Measurements from ENCODE around the gene MOGAT1. TPM values are rescaled to one million over a fixed set of nuclear protein-coding genes. Genes with fewer than 3 reads are reported as not detected.
A peak's percentile ranks its signal among the peaks of the same experiment; 100 is the strongest.

MOGAT1 gene
- total and polyA plus RNA-seq, 2 of the 13 experiments (the other 11 are each of a cell fraction or from before 2014, with no cell fraction given) = 0.98 to 4.3 TPM

DNA sequence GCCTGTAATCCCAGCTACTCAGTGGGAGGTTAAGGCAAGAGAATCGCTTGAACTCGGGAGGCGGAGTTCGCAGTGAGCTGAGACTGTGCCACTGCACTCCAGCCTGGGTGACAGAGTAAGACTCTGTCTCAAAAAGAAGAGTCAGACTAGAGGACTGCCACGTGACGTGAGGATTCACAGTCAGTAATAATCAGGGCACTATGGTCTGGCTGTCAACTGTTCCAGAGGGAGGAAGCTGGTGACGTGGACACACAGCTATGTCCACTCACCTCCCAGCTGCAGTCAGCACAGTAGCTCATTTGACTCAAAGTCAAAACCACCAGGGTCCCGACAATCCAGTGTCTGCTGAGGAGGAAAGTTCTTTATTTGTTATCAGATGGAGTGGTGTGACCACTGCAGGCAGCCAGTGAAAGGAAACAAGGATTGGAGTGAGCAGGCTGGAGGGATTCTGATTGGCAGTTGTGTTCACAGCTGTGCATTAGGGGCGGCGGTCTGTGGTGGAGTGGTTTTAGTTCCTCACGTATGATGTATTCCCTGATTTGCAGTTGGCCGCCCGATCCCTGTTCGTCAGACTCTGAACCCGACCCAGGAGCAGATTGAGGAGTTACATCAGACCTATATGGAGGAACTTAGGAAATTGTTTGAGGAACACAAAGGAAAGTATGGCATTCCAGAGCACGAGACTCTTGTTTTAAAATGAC is 37.9 kb downstream of the MOGAT1 start (continued):
- TF ChIP-seq, protein P1, sequence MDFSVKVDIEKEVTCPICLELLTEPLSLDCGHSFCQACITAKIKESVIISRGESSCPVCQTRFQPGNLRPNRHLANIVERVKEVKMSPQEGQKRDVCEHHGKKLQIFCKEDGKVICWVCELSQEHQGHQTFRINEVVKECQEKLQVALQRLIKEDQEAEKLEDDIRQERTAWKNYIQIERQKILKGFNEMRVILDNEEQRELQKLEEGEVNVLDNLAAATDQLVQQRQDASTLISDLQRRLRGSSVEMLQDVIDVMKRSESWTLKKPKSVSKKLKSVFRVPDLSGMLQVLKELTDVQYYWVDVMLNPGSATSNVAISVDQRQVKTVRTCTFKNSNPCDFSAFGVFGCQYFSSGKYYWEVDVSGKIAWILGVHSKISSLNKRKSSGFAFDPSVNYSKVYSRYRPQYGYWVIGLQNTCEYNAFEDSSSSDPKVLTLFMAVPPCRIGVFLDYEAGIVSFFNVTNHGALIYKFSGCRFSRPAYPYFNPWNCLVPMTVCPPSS (IDR thresholded peaks at IDR 0.05) = no peak
- no peak for TF ChIP-seq NFIB (CRISPR knock-in tag; IDR thresholded peaks at IDR 0.05; ENCODE audit: borderline replicate concordance)
- TF ChIP-seq ZNF775 (CRISPR knock-in tag; IDR thresholded peaks at IDR 0.05; ENCODE audit: borderline replicate concordance) = no peak
- TF ChIP-seq ZBTB42 (CRISPR knock-in tag; IDR thresholded peaks at IDR 0.05) = no peak
- no peak; the same call in 1 of the 2 replicates for TF ChIP-seq FOXM1 (CRISPR knock-in tag; IDR thresholded peaks at IDR 0.05)
- peak; percentile 59; the same call in 1 of the 2 replicates for TF ChIP-seq ATM (IDR thresholded peaks at IDR 0.05; ENCODE audit: borderline replicate concordance)
- no peak for TF ChIP-seq ZNF572 (CRISPR knock-in tag; IDR thresholded peaks at IDR 0.05)
- peak; percentile 90 for TF ChIP-seq ZNF264 (CRISPR knock-in tag; IDR thresholded peaks at IDR 0.05)
- TF ChIP-seq, protein P2, sequence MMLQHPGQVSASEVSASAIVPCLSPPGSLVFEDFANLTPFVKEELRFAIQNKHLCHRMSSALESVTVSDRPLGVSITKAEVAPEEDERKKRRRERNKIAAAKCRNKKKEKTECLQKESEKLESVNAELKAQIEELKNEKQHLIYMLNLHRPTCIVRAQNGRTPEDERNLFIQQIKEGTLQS (CRISPR knock-in tag; IDR thresholded peaks at IDR 0.05) = peak; percentile 97
- peak; percentile 50 for TF ChIP-seq ZNF205 (CRISPR knock-in tag; IDR thresholded peaks at IDR 0.05)
- no peak for TF ChIP-seq ZNF207 (IDR thresholded peaks at IDR 0.05; ENCODE audit: borderline replicate concordance)
- TF ChIP-seq ZNF33B (CRISPR knock-in tag; IDR thresholded peaks at IDR 0.05) = no peak
- TF ChIP-seq ZNF225 (CRISPR knock-in tag; IDR thresholded peaks at IDR 0.05) = no peak
- TF ChIP-seq, protein P3, sequence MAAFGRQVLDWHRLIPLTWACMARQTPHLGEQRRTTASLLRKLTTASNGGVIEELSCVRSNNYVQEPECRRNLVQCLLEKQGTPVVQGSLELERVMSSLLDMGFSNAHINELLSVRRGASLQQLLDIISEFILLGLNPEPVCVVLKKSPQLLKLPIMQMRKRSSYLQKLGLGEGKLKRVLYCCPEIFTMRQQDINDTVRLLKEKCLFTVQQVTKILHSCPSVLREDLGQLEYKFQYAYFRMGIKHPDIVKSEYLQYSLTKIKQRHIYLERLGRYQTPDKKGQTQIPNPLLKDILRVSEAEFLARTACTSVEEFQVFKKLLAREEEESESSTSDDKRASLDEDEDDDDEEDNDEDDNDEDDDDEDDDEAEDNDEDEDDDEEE (CRISPR knock-in tag; IDR thresholded peaks at IDR 0.05) = 0 out of 2 replicates have a peak, but pooled peaks have one; percentile 34
- TF ChIP-seq, protein P4, sequence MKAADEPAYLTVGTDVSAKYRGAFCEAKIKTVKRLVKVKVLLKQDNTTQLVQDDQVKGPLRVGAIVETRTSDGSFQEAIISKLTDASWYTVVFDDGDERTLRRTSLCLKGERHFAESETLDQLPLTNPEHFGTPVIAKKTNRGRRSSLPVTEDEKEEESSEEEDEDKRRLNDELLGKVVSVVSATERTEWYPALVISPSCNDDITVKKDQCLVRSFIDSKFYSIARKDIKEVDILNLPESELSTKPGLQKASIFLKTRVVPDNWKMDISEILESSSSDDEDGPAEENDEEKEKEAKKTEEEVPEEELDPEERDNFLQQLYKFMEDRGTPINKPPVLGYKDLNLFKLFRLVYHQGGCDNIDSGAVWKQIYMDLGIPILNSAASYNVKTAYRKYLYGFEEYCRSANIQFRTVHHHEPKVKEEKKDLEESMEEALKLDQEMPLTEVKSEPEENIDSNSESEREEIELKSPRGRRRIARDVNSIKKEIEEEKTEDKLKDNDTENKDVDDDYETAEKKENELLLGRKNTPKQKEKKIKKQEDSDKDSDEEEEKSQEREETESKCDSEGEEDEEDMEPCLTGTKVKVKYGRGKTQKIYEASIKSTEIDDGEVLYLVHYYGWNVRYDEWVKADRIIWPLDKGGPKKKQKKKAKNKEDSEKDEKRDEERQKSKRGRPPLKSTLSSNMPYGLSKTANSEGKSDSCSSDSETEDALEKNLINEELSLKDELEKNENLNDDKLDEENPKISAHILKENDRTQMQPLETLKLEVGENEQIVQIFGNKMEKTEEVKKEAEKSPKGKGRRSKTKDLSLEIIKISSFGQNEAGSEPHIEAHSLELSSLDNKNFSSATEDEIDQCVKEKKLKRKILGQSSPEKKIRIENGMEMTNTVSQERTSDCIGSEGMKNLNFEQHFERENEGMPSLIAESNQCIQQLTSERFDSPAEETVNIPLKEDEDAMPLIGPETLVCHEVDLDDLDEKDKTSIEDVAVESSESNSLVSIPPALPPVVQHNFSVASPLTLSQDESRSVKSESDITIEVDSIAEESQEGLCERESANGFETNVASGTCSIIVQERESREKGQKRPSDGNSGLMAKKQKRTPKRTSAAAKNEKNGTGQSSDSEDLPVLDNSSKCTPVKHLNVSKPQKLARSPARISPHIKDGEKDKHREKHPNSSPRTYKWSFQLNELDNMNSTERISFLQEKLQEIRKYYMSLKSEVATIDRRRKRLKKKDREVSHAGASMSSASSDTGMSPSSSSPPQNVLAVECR (CRISPR knock-in tag; IDR thresholded peaks at IDR 0.05; ENCODE audit: borderline replicate concordance) = peak; percentile 93
- TF ChIP-seq, protein P5, sequence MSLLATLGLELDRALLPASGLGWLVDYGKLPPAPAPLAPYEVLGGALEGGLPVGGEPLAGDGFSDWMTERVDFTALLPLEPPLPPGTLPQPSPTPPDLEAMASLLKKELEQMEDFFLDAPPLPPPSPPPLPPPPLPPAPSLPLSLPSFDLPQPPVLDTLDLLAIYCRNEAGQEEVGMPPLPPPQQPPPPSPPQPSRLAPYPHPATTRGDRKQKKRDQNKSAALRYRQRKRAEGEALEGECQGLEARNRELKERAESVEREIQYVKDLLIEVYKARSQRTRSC (CRISPR knock-in tag; IDR thresholded peaks at IDR 0.05; ENCODE audit: low read depth) = no peak
- peak; percentile 66; the same call in 1 of the 2 replicates for TF ChIP-seq HMG20A (CRISPR knock-in tag; IDR thresholded peaks at IDR 0.05; ENCODE audit: borderline replicate concordance)
- TF ChIP-seq, protein P6, sequence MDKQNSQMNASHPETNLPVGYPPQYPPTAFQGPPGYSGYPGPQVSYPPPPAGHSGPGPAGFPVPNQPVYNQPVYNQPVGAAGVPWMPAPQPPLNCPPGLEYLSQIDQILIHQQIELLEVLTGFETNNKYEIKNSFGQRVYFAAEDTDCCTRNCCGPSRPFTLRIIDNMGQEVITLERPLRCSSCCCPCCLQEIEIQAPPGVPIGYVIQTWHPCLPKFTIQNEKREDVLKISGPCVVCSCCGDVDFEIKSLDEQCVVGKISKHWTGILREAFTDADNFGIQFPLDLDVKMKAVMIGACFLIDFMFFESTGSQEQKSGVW (CRISPR knock-in tag; IDR thresholded peaks at IDR 0.05; ENCODE audit: borderline replicate concordance) = peak; percentile 79; the same call in 1 of the 2 replicates
- peak; percentile 30 for TF ChIP-seq YY1 (IDR thresholded peaks at IDR 0.05; ENCODE audit: insufficient read depth, insufficient replicate concordance, low read depth, low read length)
- TF ChIP-seq MIER3 (CRISPR knock-in tag; IDR thresholded peaks at IDR 0.05; ENCODE audit: borderline replicate concordance) = peak; percentile 91; the same call in 1 of the 2 replicates
- no peak for TF ChIP-seq CHCHD3 (CRISPR knock-in tag; IDR thresholded peaks at IDR 0.05)
- TF ChIP-seq JDP2 (CRISPR knock-in tag; IDR thresholded peaks at IDR 0.05; ENCODE audit: borderline replicate concordance) = no peak

Measured in HepG2 (cell line).